Esophagus squamous epithelium (tissue), 5 donors: Measurements from ENCODE around the gene DAPK2. TPM values are rescaled to one million over a fixed set of nuclear protein-coding genes. Genes with fewer than 3 reads are reported as not detected.
A peak's percentile ranks its signal among the peaks of the same experiment; 100 is the strongest.
"Not testable (repeated sequence)": the region's sequence is repeated elsewhere in the genome, so short reads cannot be mapped to it uniquely, and the experiment has no call there.

ENCODE experiments used
- DNase-seq: peaks from one replicate; lab custom pipeline; 2025; lab: John Stamatoyannopoulos, UW
- H3K27ac ChIP-seq, 4 donors: fragments of 200-600 bp; sonication (generic); one replicate each; pipeline ENCODE4 v1.5.1; 2016 to 2019; ENCODE audit warnings: mild to moderate bottlenecking in 1 of 4
- H3K27me3 ChIP-seq, 4 donors: fragments of 200-600 bp; sonication (generic); 1 replicate in 3 of 4; 2 replicates in 1 of 4; pipeline versions ENCODE4 v1.5.1 to v1.6.0; 2017 to 2021; ENCODE audit warnings: antibody characterized with exemption in 1 of 4
- H3K36me3 ChIP-seq, 3 donors: fragments of 200-600 bp; sonication (generic); one replicate each; pipeline ENCODE4 v1.5.1; 2016 to 2019
- H3K4me1 ChIP-seq, 3 donors: fragments of 200-600 bp; sonication (generic); one replicate each; pipeline ENCODE4 v1.5.1; 2017 to 2019
- H3K4me3 ChIP-seq, 4 donors: fragments of 200-600 bp; sonication (generic); 1 replicate in 3 of 4; 2 replicates in 1 of 4; pipeline ENCODE4 v1.5.1; 2016 to 2019; ENCODE audit warnings: mild to moderate bottlenecking in 2 of 4, moderate library complexity in 1 of 4
- H3K9me3 ChIP-seq, 3 donors: fragments of 200-600 bp; sonication (generic); one replicate each; pipeline ENCODE4 v1.5.1; 2016 to 2019
- CTCF ChIP-seq, 6 experiments: fragments of 450-650 bp in 4 of 6; fragments of 200-600 bp in 2 of 6; sonication (generic) in 2 of 6; IDR thresholded peaks; one replicate each; pipeline ENCODE4 v1.5.1; 2016 to 2019; ENCODE audit warnings: antibody characterized with exemption in 6 of 6, mild to moderate bottlenecking in 4 of 6, moderate library complexity in 4 of 6
- POLR2A ChIP-seq, 4 donors: fragments of 450-650 bp; IDR thresholded peaks; one replicate each; pipeline ENCODE4 v1.6.1; 2017; ENCODE audit warnings: antibody characterized with exemption in 4 of 4, mild to moderate bottlenecking in 4 of 4, moderate library complexity in 3 of 4
- WGBS, 2 donors: methylation state at CpG; one replicate each; pipeline ENCODE4 v1.1.5; 2018; 5-methylcytosine and 5-hydroxymethylcytosine counted together
- intact Hi-C: fragments of 100-400 bp; cut with DNase I; formaldehyde crosslinking; loops from one replicate; pipeline ENCODE4 v1.15.0; 2022
- total RNA-seq, 4 donors: library from RNA; depleted of rRNA; stranded (reverse); fragments of >200 nt; gene quantifications; one replicate each; pipeline ENCODE4 v1.1.0, GENCODE V29; 2016
- donor health status: DM: yes; HTN: yes; CAD: no.

Gene DAPK2
- total RNA-seq, 4 donors from 2014 or later = 1.9 to 12.9 (median 9.8) TPM

GRCh38 chr15:64092075-64092820, 46.0 kb upstream of the DAPK2 start:
- Histone ChIP-seq H3K4me3 (peak overlapping the region in 3 of 4 donors; percentile 67 to 86 (median 78)), H3K4me1 (peaks cover 16 to 57% (median 36%) of the 10 kb centered on the region in 3 donors)

GRCh38 chr15:64090527-64090926, 44.2 kb upstream of the DAPK2 start:
- intact Hi-C loops = no loop called here
- H3K4me3 ChIP-seq = no peak overlapping the region
- no peak for DNase-seq
- peak overlapping the region in 1 of 4 donors; percentile 34 for H3K27ac ChIP-seq
- H3K36me3 ChIP-seq = peaks cover 0 to 41% (median 2%) of the 10 kb centered on the region in 3 donors
- TF ChIP-seq CTCF (IDR thresholded peaks at IDR 0.05) (no peak), POLR2A (IDR thresholded peaks at IDR 0.05) (no peak)
- H3K27me3 ChIP-seq = no peaks in the 10 kb centered on the region
- 51 to 73% methylated on average over 3 of the region's 3 CpGs for WGBS, 2 donors
- H3K4me1 ChIP-seq = peaks cover 11 to 47% (median 30%) of the 10 kb centered on the region in 3 donors
- no peaks in the 10 kb centered on the region for H3K9me3 ChIP-seq

More at GRCh38 chr15:64092075-64092820, 46.0 kb upstream of the DAPK2 start:
- intact Hi-C loops = no loop called here
- DNase-seq = no peak
- TF ChIP-seq CTCF (IDR thresholded peaks at IDR 0.05) (peak in 1 of 6 experiments; percentile 22), POLR2A (IDR thresholded peaks at IDR 0.05) (no peak)
- H3K36me3 ChIP-seq = peaks cover 0 to 24% (median 0%) of the 10 kb centered on the region in 3 donors
- no peaks in the 10 kb centered on the region for H3K27me3 ChIP-seq
- H3K27ac ChIP-seq = peak overlapping the region in 3 of 4 donors; percentile 90 to 97 (median 92)
- H3K9me3 ChIP-seq = no peaks in the 10 kb centered on the region

- TF ChIP-seq CTCF (IDR thresholded peaks at IDR 0.05) (no peak), POLR2A (IDR thresholded peaks at IDR 0.05) (no peak)
- Histone ChIP-seq H3K4me3 (no peak overlapping the region), H3K27ac (peak overlapping the region in 2 of 4 donors; percentile 34 to 58), H3K36me3 (peaks cover 0 to 49% (median 7%) of the 10 kb centered on the region in 3 donors), H3K4me1 (peaks cover 11 to 38% (median 22%) of the 10 kb centered on the region in 3 donors), H3K27me3 (no peaks in the 10 kb centered on the region), H3K9me3 (no peaks in the 10 kb centered on the region)
- WGBS, 2 donors = 72 to 96% methylated on average over 11 to 12 of the region's 12 CpGs
- no peak for DNase-seq
- intact Hi-C loops = no loop called here
Observed at GRCh38 chr15:64089543-64090280, 43.4 kb upstream of the DAPK2 start.

GRCh38 chr15:64082757-64083156, 36.5 kb upstream of the DAPK2 start:
- DNase-seq = no peak
- Histone ChIP-seq H3K4me3 (no peak overlapping the region), H3K9me3 (no peaks in the 10 kb centered on the region), H3K27ac (no peak overlapping the region), H3K27me3 (no peaks in the 10 kb centered on the region), H3K36me3 (peaks cover 0 to 84% (median 7%) of the 10 kb centered on the region in 3 donors), H3K4me1 (no peaks in the 10 kb centered on the region)
- no peak for TF ChIP-seq CTCF (IDR thresholded peaks at IDR 0.05)
- TF ChIP-seq POLR2A (IDR thresholded peaks at IDR 0.05) = no peak
- intact Hi-C loops = no loop called here
- 60 to 98% methylated on average over 3 of the region's 3 CpGs for WGBS, 2 donors

GRCh38 chr15:64073496-64073895, 27.2 kb upstream of the DAPK2 start:
- peaks cover 4 to 28% (median 12%) of the 10 kb centered on the region in 3 donors for H3K4me1 ChIP-seq
- H3K27me3 ChIP-seq, H3K27ac ChIP-seq, DNase-seq, H3K9me3 ChIP-seq, intact Hi-C loops, H3K4me3 ChIP-seq: not testable (repeated sequence)
- WGBS, 2 donors = 90 to 100% methylated on average over 2 of the region's 2 CpGs
- H3K36me3 ChIP-seq = peaks cover 0 to 50% (median 0%) of the 10 kb centered on the region in 3 donors
